HG02678 (cell line): ENCODE data around the gene DAB2IP.
"Not testable (repeated sequence)": the region's sequence is repeated elsewhere in the genome, so short reads cannot be mapped to it uniquely, and the experiment has no call there.

ENCODE experiments used
- ATAC-seq: cut with Tn5 transposase; IDR thresholded peaks from one replicate; pipeline ENCODE4 v1.9.1; 2021; ENCODE audit warnings: mild to moderate bottlenecking, moderate library complexity; ENCODE audit not compliant: unreplicated experiment

Gene DAB2IP

DNA sequence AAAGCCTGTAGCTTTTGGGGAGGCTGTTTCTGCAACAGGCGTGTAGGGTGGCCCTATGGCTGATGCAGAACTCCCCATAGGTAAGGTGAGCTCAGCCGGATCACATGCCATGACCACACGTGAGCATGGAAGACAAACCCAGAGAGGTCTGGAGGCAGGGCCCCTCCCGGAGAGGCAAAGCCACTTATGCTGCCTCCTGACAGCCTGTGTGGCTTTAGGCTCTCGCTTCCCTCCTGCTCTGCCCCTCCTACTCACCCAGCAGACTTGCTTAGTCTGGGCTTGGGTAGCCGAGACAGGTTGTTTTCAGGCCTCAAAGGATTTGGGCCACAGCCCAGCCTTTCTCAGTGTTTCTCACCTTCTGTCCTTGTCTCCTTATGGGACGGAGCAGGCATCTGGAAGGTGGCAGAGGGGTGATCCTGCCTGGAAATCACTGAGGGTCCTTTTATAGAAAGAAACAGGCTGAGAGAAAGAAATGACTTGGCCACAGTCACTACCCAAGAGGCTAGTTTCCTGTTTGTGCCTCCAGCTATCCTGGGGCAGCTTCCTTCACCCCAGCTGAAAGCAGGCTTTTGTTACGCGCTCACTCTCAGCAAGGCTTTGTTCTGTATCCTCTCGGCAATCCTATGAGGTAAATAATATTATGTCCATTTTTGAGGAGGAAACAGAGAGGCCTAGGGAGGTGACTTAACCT, 89.9 kb downstream of the DAB2IP start:
- no peak for ATAC-seq

DNA sequence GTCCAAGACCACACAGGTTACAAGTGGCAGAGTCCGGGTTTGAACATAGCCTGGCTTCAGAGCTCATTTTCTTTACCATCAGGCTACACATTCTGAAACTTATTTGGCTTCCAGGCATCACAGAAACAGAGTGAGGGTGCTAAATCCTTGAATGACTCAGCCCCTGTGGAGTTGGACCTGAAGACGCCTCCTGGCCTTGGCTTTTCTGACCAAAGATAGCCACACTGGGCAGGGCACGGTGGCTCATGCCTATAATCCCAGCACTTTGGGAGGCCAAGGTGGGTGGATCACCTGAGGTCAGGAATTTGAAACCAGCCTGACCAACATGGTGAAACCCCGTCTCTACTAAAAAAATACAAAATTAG, 90.5 kb downstream of the DAB2IP start:
- ATAC-seq = not testable (repeated sequence)

DNA sequence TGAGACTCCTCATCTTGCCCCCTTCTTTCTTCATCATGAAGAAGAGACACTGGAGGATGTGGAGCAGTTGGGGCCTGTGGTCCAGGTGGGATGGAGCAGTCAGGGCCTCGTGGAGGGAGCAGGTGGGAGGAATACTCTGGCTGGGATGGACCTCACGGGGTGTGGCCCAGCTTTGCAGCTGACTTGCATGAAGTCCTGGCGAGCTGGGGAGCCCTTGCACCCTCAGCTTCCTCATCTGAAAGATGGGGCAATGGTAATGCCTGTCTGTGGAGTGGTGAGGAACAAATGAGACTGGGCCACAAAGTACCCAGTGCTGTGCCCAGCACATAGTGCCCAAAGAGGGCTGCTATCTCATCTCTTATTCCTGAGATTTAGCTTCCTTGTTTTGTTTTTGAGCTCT, 91.5 kb downstream of the DAB2IP start:
- no peak for ATAC-seq

DNA sequence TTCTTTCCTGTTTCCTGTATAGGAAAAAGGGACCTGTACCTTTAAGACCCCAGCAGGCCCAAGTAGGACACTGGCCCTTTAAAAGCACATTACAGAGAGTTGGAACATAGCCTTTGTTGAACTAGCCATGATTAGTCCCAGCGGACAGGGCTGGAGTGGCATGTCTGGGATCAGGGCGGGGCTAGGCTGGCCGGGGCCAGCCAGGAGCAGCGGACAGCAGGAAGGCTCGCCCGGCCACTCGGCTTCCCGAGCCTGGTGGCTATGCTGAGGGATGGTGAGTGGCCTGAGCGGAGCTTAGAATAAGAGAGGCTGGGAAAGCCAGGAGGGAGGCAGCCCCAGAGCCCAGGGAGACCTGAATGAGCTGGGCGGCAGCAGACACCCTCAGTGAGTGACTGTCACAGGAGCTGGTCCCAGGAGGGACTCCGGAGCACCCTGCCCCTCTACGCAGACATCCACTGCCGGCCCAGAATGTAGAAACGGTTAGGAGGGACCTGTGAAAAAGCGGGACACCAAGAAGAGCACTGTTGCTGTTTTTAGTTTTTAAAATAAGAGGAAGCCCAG, 92.1 kb downstream of the DAB2IP start:
- ATAC-seq = no peak

DNA sequence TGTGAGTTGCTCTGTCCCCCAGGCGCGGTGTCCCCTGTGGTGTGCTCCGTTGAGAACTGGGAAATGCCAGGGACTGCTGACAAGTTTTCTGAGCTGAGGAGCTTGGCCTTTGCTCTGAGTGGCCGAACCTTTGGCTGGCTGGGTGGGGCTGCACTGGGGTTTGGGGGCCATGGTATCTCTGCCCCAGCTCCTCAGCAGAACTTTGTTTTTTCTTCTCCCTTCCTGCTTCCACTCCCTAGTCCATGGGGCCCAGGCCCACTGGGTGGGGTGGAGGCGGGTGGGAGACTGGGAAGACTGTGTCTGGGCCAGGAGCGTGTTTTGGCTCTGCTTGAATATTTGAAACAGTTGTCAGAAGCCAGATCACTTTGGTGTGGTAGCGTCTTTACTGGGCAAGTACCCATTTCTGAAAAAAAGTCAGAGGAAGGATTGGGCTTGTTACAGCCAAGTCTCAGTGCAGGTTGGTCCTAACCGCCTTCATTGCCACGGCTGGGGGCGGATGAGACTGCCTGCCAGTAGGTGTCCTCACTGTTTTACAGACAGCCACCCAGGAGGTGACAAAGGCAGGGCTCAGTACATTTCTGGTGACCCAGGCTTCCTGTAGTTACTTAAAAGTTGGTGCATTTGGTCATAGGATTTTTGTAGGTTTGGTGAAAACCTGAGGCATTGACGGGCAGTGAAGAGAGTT, 92.7 kb downstream of the DAB2IP start:
- no peak for ATAC-seq

DNA sequence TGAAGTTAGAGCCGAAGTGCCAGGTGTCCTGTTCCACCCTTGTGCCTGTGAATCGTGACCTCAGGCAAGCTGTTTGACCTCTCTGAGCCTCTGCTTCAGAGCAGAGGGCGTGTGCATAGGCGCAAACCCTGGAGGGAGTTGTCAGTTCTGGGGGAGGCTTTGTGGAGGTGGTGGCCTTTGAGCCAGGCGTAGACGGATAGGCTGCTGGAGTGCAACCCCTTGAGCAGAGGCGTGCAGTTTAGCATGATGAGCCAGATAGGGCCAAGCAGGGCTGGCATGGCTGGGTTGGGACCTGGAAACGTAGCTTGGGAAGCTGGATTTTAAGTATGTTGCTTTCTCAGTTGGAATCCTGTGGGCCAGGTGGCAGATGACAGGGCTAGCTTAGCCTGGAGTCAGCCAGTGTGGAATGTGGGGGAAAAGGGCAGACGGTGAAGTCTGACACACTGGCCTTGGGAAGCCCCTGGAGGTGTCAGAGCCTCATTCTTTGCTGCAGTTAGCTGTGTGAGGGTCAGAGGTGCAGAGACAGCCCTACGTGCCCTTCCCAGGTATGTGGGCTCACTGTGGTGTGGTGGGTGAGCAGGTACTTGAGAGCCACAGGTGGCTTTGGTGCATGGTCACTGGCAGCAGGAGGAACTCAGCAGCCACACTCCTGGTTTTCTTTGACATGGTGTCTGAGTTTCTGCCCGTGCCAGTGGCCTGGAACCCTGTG, 93.4 kb downstream of the DAB2IP start:
- no peak for ATAC-seq

DNA sequence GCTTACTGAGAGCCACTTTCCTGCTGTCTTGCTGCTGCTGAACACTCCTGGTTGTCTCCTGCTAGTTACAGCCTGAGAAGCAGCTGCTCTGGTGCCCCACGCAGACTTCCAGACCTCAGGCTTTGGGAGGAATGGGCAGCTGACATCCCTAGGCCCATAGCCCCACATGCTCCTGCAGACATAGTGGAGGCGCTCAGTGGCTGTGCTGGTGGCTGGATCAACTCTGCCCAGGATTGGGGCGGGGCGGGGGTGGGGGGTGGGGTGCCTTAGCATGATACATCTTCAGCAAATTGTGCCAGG, 93.9 kb downstream of the DAB2IP start:
- no peak for ATAC-seq

DNA sequence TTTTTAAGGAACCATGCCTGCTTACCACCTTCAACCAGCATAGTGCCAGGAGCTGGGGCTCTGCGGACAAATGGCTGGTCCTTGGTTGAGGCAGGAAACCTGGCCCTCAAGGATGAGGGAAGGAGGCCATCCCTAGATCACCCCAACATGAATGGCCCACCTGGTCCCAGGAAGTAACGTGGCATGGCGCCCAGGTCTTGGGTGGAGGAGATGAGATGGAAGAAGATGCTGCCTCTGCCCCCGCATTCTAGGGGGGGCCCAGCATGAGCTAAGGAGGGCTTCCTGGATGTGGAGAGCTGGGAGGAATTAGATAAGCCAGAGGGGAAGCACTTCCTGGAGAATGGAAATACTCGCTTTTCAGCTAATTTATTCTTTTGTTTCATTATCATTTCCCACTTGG, 95.0 kb downstream of the DAB2IP start:
- ATAC-seq = no peak

DNA sequence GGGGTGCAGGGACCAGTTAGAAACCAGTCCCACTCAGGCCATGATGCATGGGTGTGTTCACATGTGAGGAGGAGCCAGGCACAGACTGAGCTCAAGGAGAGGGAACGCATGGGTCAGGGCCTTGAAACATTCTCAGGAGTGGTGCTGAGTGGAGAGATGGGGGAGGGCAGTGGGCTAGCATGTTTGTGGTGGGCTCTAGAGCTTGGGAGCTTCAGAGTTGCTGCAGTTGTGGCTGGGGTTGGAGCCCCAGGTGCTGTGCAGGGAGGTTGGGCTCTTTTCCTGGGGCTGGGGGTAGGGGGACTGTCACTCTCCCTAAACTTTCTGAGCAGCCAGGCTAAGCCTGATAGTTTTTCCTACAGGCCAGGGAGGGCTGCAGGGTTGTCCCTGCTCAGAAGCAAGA, 95.4 kb downstream of the DAB2IP start:
- ATAC-seq = no peak

DNA sequence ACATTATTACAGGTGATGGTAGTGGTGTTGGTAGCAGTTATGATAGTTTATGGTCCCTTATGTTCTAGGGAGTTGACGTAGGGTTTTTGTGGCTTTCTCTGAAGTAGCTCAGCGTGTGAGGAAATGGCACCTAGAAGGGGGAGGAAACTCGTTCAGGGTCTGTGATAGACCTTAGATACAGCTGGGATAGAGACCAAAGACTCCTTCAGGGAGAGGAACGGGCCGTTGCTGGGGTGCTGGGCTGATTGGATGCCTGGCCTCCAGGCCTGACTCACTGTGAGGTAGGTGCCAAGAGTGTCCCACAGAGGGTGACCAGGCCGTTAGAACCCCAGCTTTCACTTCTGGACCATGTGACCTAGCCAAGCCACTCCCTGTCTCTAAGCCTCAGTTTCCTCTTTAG, 96.6 kb downstream of the DAB2IP start:
- ATAC-seq = no peak

DNA sequence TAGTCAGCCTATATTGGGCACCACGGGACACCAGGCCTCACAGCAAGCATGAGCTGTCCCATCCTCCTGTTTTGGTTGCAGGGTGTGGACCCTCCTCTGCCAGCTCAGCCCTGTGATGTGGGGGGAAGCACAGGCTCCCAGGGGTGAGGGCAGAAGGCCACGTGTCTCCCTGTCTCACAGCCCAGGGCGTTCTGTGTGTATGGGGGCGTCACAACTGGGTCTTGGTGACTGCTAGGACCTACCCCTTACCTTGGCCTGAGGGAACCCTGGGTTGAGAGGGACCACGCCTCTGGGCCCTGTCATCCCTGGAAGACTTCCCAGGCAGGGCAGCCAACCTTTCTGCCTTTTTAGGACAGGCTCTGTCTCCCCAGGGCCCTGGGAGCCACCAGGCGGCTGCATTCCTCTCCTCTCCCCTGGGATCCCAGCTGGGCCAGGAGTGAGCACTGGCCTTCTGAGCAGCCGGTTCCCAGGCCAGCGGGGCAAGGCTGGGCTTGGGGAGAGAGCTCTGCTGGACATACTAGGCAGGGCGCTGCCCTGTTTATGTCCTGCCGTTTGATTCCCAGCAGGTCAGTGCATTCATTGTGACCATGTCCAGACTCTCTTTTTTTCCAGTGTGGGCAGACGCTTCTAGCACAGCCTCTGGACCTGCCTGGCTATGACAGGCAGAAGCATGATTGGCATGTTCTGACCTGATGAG, 97.4 kb downstream of the DAB2IP start:
- ATAC-seq = no peak

DNA sequence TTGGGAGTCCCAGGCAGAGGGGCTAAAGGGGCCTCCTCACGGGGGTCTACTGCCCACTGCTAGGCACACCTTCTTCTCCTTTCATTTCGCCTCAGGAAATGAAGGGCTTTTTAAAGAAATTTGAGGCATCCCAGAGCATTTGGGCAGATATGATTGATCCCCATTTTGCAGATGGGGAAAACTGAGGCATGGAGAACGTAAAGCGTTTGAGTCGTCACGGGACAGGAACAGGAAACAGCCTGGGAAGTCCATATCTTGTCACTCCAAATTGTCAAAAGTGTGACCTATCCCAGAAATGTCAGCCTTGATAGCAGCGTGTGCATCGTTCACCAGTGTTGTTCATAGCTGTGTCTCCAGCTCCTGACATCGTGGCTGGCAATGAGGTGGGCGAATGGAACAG, 98.2 kb downstream of the DAB2IP start:
- ATAC-seq = no peak

DNA sequence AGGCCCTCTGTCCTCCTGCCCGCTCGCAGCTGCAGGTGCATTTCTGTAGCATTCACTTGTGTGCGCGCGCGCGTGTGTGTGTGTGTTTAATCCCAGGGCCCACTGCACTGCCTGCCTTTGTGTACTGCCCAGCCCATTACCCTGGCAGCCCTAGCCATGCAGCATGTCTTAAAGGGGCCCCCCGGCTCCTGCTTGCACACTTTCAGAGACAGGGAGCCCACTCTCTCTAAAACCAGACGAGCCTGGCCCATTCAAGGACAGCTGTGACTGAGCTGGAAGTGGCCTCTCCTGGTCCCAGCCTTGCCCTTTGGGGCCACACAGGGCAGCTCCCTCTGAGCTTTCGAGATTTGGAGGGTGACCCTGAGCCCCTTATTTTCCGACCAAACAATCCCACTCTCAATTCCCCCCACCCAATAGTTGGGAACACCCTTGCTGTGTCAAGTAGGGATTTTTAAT, 98.9 kb downstream of the DAB2IP start:
- ATAC-seq = no peak

DNA sequence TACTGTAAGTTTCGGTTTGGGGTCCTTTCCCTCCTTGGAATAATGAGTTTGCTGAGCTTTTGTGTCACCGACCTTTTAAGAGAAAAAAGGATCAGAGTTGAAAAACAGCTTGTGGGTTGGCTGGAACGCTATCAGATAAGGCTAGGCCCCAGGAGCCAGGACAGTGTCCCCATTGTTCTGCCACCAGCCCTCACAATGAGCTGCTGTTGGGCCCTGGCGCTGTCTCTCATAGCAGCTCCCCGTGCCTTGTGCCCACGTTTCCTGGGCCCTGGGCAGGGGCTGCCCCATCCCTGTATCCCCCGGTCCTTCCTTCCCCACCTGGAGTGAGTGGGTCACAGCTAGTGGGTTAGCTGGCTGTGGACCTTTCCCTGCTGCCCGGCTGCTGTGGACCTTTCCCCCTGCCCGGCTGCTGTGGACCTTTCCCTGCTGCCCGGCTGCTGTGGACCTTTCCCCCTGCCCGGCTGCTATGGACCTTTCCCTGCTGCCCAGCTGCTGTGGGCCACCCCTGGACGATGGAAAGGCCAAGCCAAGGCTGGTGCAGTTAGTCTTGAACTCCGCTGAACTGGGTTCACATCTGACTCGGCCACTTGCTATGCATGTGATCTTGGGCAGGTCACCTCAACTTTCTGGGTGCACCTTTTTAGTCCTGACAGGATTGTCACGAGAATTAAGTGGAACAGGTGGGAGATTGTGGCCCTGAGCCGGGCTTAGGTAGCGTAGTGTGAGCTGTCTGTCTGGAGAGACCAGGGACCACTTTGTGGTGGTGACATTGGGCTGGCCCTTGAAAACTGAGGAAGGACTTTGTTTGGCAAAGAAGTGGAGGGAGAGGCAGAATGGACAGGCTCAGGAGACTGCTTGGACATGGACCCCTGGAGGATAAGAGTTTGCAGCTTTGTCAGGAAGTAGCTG, 99.5 kb downstream of the DAB2IP start:
- ATAC-seq = no peak

DNA sequence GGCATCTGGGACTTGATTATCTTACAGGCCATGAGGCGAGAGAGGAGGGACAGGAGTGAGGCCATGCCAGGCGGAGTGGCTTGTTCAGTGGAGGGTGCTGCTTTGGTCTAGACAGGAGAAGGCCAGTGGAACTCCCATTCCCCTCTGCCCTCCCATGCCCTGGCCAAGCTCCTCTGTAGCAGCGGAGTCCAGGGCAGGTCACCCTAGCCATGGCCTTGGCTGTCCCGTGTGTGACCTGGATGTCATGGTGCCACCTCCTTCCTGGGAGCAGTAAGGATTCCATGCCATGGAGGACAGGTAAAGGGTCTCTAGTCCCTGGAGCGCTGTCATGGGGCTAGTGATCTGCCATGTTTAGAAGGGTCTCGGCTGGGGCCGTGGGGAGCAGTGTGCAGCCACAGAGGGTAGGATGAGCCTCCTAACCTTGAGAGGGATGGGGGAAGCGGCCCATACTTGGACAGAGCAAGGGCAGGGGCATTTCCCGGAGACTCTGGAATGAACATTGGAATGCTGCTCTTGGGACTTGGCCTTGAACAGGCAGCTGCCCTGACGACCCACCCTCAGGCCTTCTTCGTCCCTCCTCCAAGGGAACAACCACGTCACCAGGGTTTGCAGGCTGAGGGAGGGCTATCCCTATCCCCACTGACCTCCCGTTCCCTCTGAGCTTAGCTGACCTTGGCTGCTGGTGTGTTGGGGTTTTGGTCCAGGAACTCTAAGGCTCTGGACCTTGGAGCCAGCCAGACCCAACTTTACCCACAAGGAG, 100.4 kb downstream of the DAB2IP start:
- ATAC-seq = no peak

DNA sequence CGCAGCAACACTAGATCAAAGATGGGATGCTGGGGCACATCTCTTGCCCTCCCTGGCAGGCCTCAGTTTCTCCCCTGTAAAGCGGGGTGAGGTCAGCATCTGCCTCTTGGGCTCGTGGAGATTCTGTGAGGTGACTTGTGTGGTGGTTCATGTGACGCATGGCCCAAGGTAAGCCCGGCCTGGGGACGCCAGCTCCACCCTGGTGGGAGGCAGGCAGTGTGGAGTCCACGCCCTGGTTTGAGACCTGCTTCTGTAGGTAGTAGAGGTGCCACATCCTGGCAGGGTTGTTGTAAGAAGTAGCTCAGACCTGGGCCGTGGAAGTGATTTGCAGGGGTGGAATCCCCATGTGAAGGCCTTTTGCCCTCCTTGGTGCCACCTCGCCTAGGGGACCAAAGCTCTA, 101.5 kb downstream of the DAB2IP start:
- ATAC-seq = no peak

DNA sequence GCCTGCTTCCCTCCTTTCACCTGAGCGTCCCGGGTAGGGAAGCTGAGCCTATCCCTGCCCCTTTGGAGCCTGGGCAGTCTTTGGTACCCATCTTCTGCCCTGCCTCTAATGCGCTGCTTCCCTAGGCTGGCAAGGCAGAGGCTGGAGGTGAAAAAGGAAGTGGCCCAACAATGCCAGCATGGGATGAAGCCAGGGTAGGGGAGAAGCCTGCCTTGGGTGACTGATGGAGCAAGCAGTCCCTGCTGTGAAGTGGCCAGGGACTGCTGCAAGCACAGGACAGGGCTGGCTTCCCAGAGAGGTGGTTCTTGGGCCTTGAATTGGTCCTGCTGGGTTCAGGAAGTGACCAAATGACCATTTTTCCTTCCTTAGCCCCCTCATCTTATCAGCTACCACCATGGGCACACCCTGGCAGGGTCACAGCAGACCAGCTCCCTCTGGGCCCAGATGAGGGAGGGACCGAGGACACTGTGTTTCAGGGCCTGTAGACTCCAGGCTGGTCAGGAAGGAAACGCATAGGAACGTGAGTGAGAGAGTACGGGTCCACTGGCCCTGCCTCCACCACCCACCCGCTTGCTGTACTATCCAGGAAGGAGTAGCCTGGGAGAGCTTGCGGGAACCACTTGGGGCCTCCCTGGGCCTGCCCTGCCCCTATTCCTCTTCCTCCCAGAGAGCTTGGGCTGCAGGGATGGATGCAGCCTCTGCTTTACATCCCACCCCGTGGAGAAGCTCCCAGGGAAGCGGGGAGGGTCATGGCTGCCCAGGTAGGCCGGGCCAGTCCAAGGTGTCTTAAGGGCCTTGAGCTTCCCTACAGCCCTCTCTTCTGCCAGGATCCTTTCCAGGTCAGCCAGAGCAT, 102.6 kb downstream of the DAB2IP start:
- ATAC-seq = no peak

DNA sequence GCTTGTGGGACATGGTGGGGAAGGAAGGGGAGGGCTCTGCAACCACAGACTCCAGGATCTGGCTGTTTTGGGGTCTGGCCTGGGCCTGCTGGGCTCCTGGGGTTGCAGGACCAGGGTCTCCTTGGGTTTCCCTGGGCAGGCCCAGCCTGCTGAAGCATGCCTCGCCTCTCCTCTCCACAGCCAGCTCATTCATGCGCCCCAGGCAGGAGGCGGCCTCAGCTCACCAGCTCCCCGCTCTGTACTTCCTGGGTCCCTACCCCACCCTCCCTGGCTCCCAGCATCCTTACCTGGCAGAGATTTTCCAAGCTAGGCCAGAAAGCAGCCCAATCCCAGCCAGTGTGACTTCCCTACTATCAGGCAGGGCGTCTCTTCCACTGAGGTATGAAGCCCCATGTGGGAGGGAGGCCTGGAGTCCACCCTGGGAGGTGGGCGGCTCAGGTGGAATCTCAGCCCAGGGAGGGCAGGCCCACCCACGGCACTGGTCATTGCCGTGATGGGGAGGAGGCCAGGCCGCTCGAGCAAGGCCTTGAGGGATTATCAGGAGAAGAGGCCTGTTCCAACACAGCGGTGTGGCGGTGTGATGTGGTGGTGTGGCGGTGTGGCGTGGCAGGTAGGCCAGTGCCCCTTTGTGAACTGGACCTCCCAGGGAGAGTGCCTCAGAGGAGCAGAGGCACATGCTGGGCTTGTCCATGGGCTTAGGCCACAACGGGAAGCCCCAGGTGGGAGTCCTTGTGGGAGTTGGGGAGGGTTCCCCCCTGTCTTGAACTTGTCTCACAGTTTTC, 103.4 kb downstream of the DAB2IP start:
- ATAC-seq = no peak
